Measurements from ENCODE around the gene MANEAL.

The MANEAL gene

GRCh38 chr1:37824001-37824400 lies 30.4 kb downstream of the MANEAL start:
- Histone ChIP-seq H3K36me3 (peaks cover 41 to 96% (median 68%) of the 10 kb centered on the region in 3 donors), H3K27me3 (no peaks in the 10 kb centered on the region), H3K4me1 (no peaks in the 10 kb centered on the region), H3K27ac (no peak overlapping the region), H3K4me3 (no peak overlapping the region), H3K9me3 (no peaks in the 10 kb centered on the region)
- TF ChIP-seq CTCF (IDR thresholded peaks at IDR 0.05) = no peak
- DNase-seq = no peak
- intact Hi-C loops (cut with DNase I; ENCODE audit: low total_unique reads) = no loop called here

DNA sequence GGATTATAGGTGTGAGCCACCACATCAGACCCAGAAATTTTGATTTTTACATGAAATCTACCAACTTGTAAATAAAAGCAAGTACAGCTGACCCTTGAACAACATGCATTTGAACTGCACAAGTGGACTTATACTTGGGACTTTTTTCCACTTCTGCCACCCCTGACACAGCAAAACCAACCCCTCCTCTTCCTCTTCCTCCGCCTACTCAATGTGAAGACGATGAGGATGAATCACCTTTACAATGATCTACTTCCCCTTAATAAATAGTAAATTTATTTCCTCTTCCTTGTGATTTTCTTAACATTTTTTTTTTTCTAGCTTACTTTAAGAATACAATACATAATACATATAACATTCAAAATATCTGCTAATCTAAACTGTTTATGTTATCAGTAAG lies 31.9 kb downstream of the MANEAL start:
- H3K27ac ChIP-seq = no peak overlapping the region
- intact Hi-C loops (cut with DNase I; ENCODE audit: low total_unique reads) = no loop called here
- H3K27me3 ChIP-seq = no peaks in the 10 kb centered on the region
- no peaks in the 10 kb centered on the region for H3K9me3 ChIP-seq
- no peak for TF ChIP-seq CTCF (IDR thresholded peaks at IDR 0.05)
- H3K4me3 ChIP-seq = no peak overlapping the region
- no peak for DNase-seq
- no peaks in the 10 kb centered on the region for H3K4me1 ChIP-seq
- peaks cover 44 to 96% (median 67%) of the 10 kb centered on the region in 3 donors for H3K36me3 ChIP-seq

DNA sequence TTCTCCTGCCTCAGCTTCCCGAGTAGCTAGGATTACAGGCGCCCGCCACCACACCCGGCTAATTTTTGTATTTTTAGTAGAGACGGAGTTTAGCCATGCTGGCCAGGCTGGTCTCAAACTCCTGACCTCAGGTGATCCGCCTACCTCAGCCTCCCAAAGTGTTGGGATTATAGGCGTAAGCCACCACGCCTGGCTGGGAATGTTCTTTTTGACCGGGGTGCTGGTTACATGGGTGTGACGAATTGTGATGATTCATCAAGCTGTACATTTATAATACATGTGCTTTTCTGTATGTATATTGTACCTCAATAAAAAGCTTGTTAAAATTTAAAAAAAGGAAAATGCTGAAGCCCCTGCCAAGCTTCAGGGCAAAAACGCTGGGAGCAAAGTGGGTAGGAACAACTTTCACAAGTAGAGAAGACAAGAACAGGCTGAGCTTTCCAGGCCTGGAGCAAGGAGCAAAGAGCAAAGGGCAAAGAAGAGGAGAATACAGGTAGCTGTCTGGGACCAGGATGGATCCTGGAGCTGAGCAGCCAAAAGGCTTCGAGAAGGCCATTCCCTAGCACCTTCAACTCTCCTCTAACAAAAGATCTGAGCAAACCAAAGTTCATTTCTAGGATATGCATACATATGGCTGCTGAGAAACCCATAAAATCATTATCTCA lies 34.9 kb downstream of the MANEAL start:
- intact Hi-C loops (cut with DNase I; ENCODE audit: low total_unique reads) = no loop called here
- Histone ChIP-seq H3K36me3 (peaks cover 44 to 95% (median 71%) of the 10 kb centered on the region in 3 donors), H3K27ac (no peak overlapping the region)

GRCh38 chr1:37831109-37831508 lies 37.5 kb downstream of the MANEAL start:
- no peaks in the 10 kb centered on the region for H3K4me1 ChIP-seq
- no peak for TF ChIP-seq CTCF (IDR thresholded peaks at IDR 0.05)
- H3K27me3 ChIP-seq = no peaks in the 10 kb centered on the region
- DNase-seq = no peak
- H3K27ac ChIP-seq = no peak overlapping the region
- H3K4me3 ChIP-seq = no peak overlapping the region
- intact Hi-C loops (cut with DNase I; ENCODE audit: low total_unique reads) = no loop called here
- no peaks in the 10 kb centered on the region for H3K9me3 ChIP-seq
- peaks cover 67 to 98% (median 83%) of the 10 kb centered on the region in 3 donors for H3K36me3 ChIP-seq

More for the DNA sequence above, 34.9 kb downstream of the MANEAL start:
- no peak overlapping the region for H3K4me3 ChIP-seq
- H3K27me3 ChIP-seq = no peaks in the 10 kb centered on the region
- no peaks in the 10 kb centered on the region for H3K4me1 ChIP-seq
- H3K9me3 ChIP-seq = no peaks in the 10 kb centered on the region
- no peak for DNase-seq
- no peak for TF ChIP-seq CTCF (IDR thresholded peaks at IDR 0.05)

GRCh38 chr1:37831809-37832208 lies 38.2 kb downstream of the MANEAL start:
- no peaks in the 10 kb centered on the region for H3K9me3 ChIP-seq
- H3K27me3 ChIP-seq = no peaks in the 10 kb centered on the region
- no peak for DNase-seq
- H3K27ac ChIP-seq = no peak overlapping the region
- peaks cover 73 to 98% (median 83%) of the 10 kb centered on the region in 3 donors for H3K36me3 ChIP-seq
- TF ChIP-seq CTCF (IDR thresholded peaks at IDR 0.05) = no peak
- H3K4me1 ChIP-seq = no peaks in the 10 kb centered on the region
- no peak overlapping the region for H3K4me3 ChIP-seq
- intact Hi-C loops (cut with DNase I; ENCODE audit: low total_unique reads) = no loop called here

All from tibial artery (tissue), 4 donors.